IMR-90 (cell line): ENCODE results near the gene ARNT2. TPM values are rescaled to one million over a fixed set of nuclear protein-coding genes. Genes with fewer than 3 reads are reported as not detected.

ENCODE experiments used
- ATAC-seq: fragments of 200-7000 bp; cut with Tn5 transposase; 2 replicates; pipeline ENCODE4 v1.9.1; 2020; ENCODE audit warnings: low read depth, mild to moderate bottlenecking, moderate library complexity
- BruUV-seq: library from RNA; stranded (reverse); fragments of 400-500 nt; replicated peaks from 2 replicates; lab custom pipeline; 2021; lab: Mats Ljungman, UMichigan
- CTCF ChIA-PET: fragments of 300-600 bp; formaldehyde crosslinking; extraction: SDS; loops from one replicate; lab custom pipeline; 2021; ENCODE audit warnings: antibody characterized with exemption; lab: Yijun Ruan, JAX
- POLR2A ChIA-PET: fragments of 300-600 bp; sonication (Branson Sonifier 250); formaldehyde crosslinking; loops from one replicate; lab custom pipeline; 2022; ENCODE audit warnings: antibody characterized with exemption; ENCODE audit not compliant: unreplicated experiment; lab: Charles Lee
- DNase-seq: peaks from one replicate; pipeline ENCODE4 v3.0.0; 2013
- H2AFZ ChIP-seq: replicated peaks from 2 replicates; pipeline ENCODE3; 2013; ENCODE audit warnings: low read length, mild to moderate bottlenecking; ENCODE audit not compliant: poor library complexity
- H2AK5ac ChIP-seq: 2 replicates; pipeline ENCODE4 v1.6.1; 2013; ENCODE audit warnings: low read depth, low read length, inconsistent platforms
- H2AK9ac ChIP-seq: replicated peaks from 2 replicates; pipeline ENCODE3; 2013; ENCODE audit warnings: mild to moderate bottlenecking, low read depth, low read length, moderate library complexity; ENCODE audit not compliant: poor library complexity
- H2BK120ac ChIP-seq: 2 replicates; pipeline ENCODE4 v1.6.1; 2013; ENCODE audit warnings: low read depth, low read length, inconsistent platforms
- H2BK15ac ChIP-seq: 3 replicates; pipeline ENCODE4 v1.6.1; 2013; ENCODE audit warnings: low read depth, low read length, inconsistent platforms
- H2BK20ac ChIP-seq: 2 replicates; pipeline ENCODE4 v1.6.1; 2013; ENCODE audit warnings: low read depth, mild to moderate bottlenecking, inconsistent platforms, low read length, moderate library complexity
- H2BK5ac ChIP-seq: 2 replicates; pipeline ENCODE4 v1.6.1; 2013; ENCODE audit warnings: mild to moderate bottlenecking, low read depth, low read length, inconsistent platforms; ENCODE audit not compliant: poor library complexity, severe bottlenecking
- H3K14ac ChIP-seq: replicated peaks from 2 replicates; pipeline ENCODE4 v1.6.1; 2013; ENCODE audit warnings: low read depth, low read length, inconsistent platforms
- H3K18ac ChIP-seq: 2 replicates; pipeline ENCODE4 v1.6.1; 2013; ENCODE audit warnings: low read depth, low read length, control low read depth
- H3K23ac ChIP-seq: 2 replicates; pipeline ENCODE4 v1.6.1; 2013; ENCODE audit warnings: low read depth, low read length, inconsistent platforms
- H3K27ac ChIP-seq: 2 replicates; pipeline ENCODE4 v1.5.1; 2013; ENCODE audit warnings: mild to moderate bottlenecking, control low read depth, low read length; ENCODE audit not compliant: insufficient read depth
- H3K27me3 ChIP-seq: 2 replicates; pipeline ENCODE4 v1.6.1; 2013; ENCODE audit warnings: low read length; ENCODE audit not compliant: control insufficient read depth, insufficient read depth
- H3K36me3 ChIP-seq: 2 replicates; pipeline ENCODE4 v1.6.1; 2013; ENCODE audit warnings: low read length, mixed read lengths; ENCODE audit not compliant: control insufficient read depth, insufficient read depth
- H3K4ac ChIP-seq: 2 replicates; pipeline ENCODE4 v1.6.1; 2013; ENCODE audit warnings: low read depth, low read length, inconsistent platforms
- H3K4me1 ChIP-seq: 2 replicates; pipeline ENCODE4 v1.6.1; 2013; ENCODE audit warnings: low read length, mixed read lengths; ENCODE audit not compliant: control insufficient read depth, insufficient read depth
- H3K4me2 ChIP-seq: 2 replicates; pipeline ENCODE4 v1.6.1; 2013; ENCODE audit warnings: low read depth, mild to moderate bottlenecking, control low read depth, low read length, moderate library complexity
- H3K4me3 ChIP-seq: 2 replicates; pipeline ENCODE4 v1.5.1; 2013; ENCODE audit warnings: low read depth, mild to moderate bottlenecking, control low read depth, low read length, moderate library complexity; ENCODE audit not compliant: insufficient read depth
- H3K56ac ChIP-seq: 2 replicates; pipeline ENCODE4 v1.6.1; 2013; ENCODE audit warnings: low read length, inconsistent platforms; ENCODE audit not compliant: insufficient read depth; ENCODE audit errors: extremely low read depth
- H3K79me1 ChIP-seq, 2 experiments: 2 replicates each; pipeline ENCODE4 v1.6.1; 2013; ENCODE audit warnings: low read length in 2 of 2, inconsistent platforms in 1 of 2, low read depth in 1 of 2
- H3K9ac ChIP-seq: 2 replicates; pipeline ENCODE4 v1.6.1; 2013; ENCODE audit warnings: low read depth, low read length, control low read depth
- H3K9me1 ChIP-seq: 2 replicates; pipeline ENCODE4 v1.6.1; 2013; ENCODE audit warnings: low read length, inconsistent platforms; ENCODE audit not compliant: insufficient read depth
- H3K9me3 ChIP-seq: 2 replicates; pipeline ENCODE4 v1.6.1; 2013; ENCODE audit warnings: low read length; ENCODE audit not compliant: control insufficient read depth, insufficient read depth
- H4K20me1 ChIP-seq: 2 replicates; pipeline ENCODE4 v1.6.1; 2013; ENCODE audit warnings: low read length, inconsistent platforms; ENCODE audit not compliant: insufficient read depth
- H4K5ac ChIP-seq: 2 replicates; pipeline ENCODE4 v1.6.1; 2013; ENCODE audit warnings: mild to moderate bottlenecking, low read depth, low read length, control low read depth
- H4K8ac ChIP-seq, 2 experiments: 2 replicates each; pipeline ENCODE4 v1.6.1; 2013; ENCODE audit warnings: low read depth in 2 of 2, low read length in 2 of 2, control low read depth in 1 of 2, inconsistent platforms in 1 of 2
- H4K91ac ChIP-seq: 2 replicates; pipeline ENCODE4 v1.6.1; 2013; ENCODE audit warnings: low read depth, low read length, inconsistent platforms; ENCODE audit not compliant: insufficient read depth
- BHLHE40 ChIP-seq: fragments of 150-350 bp; IDR thresholded peaks from 2 replicates; pipeline ENCODE4 v1.6.1; 2016; ENCODE audit warnings: mild to moderate bottlenecking, low read depth, low read length
- CEBPB ChIP-seq: IDR thresholded peaks from 2 replicates; pipeline ENCODE4 v1.6.1; 2012; ENCODE audit warnings: low read depth, low read length, improper control_type of control experiment
- MAZ ChIP-seq: IDR thresholded peaks from 2 replicates; pipeline ENCODE4 v1.6.1; 2012; ENCODE audit warnings: low read depth, mild to moderate bottlenecking, low read length, improper control_type of control experiment, moderate library complexity, borderline replicate concordance
- POLR2A ChIP-seq: IDR thresholded peaks from 2 replicates; pipeline ENCODE4 v1.6.1; 2012; ENCODE audit warnings: mild to moderate bottlenecking, low read depth, low read length
- RFX5 ChIP-seq: IDR thresholded peaks from 2 replicates; pipeline ENCODE4 v1.8.0; 2012; ENCODE audit warnings: low read depth, mild to moderate bottlenecking, low read length, moderate library complexity
- WGBS, 2 experiments: methylation state at CpG; one replicate each; pipeline versions ENCODE4 v1.1.5 to v1.1.7; 2013; ENCODE audit warnings: missing lambda C conversion rate in 2 of 2; ENCODE audit not compliant: insufficient read length in 1 of 2; ENCODE audit errors: extremely low coverage in 2 of 2; 5-methylcytosine and 5-hydroxymethylcytosine counted together
- dilution Hi-C: fragments of 300-500 bp; cut with HindIII; formaldehyde crosslinking; loops from one replicate; pipeline ENCODE4 v1.14.3; 2018; ENCODE audit warnings: low sequenced_read_pairs; ENCODE audit not compliant: unreplicated experiment
- in situ Hi-C: fragments of 300-500 bp; cut with MboI; formaldehyde crosslinking; loops from 3 replicates; pipeline ENCODE4 v1.14.3; 2019; ENCODE audit warnings: low sequenced_read_pairs, inconsistent platforms, mixed read lengths
- intact Hi-C: fragments of 100-400 bp; cut with micrococcal nuclease; formaldehyde crosslinking; loops from 2 replicates; pipeline ENCODE4 v1.10.0; 2022
- polyA plus RNA-seq, 3 experiments: library from polyadenylated mRNA; depleted of rRNA; stranded (reverse); fragments of >200 nt; gene quantifications; 2 replicates each; pipeline ENCODE4 v1.2.3, GENCODE V29; 2012; ENCODE audit warnings: low replicate concordance in 1 of 3
- total RNA-seq: library from RNA; depleted of rRNA; stranded (reverse); fragments of >200 nt; gene quantifications from 2 replicates; pipeline ENCODE4 v1.2.3, GENCODE V29; 2012
- TF ChIP-seq, protein P1 (sequence below): fragments of 150-350 bp; IDR thresholded peaks from 2 replicates; pipeline ENCODE4 v1.6.1; 2017; ENCODE audit warnings: mild to moderate bottlenecking, antibody characterized with exemption, low read length, low read depth

ARNT2 gene
- total and polyA plus RNA-seq, 2 of the 4 experiments (the other 2 are of a cell fraction) = 18.2 to 19.0 TPM

DNA sequence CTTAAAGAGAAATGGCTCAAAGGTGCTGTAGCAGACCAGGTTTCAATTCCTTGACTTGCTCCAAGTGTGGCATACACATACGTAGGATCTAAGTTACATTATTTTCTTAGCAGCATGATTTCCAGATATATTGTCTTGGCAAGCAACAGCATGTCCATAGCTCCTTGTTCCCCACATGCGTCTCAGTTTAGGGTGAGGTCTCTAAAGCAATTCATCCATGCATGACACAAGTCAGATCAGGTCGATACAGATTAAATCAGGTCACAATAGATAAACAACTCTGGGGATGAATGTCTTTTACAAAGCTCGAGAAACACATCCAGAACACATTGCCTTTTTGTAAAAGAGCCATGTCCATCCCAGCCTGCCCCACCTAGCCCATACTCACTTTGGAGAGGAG is 182.0 kb downstream of the ARNT2 start:
- Histone ChIP-seq H3K4me3 (no peak overlapping the region), H4K5ac (no peak overlapping the region), H3K27ac (no peak overlapping the region), H3K27me3 (no peaks in the 10 kb centered on the region), H3K9me3 (no peaks in the 10 kb centered on the region), H3K18ac (peak overlapping the region; percentile 25; the same call in 1 of the 2 replicates), H3K4me2 (no peak overlapping the region), H4K91ac (peak overlapping the region; percentile 47), H3K4me1 (peaks cover 19% of the 10 kb centered on the region), H2BK120ac (peak overlapping the region; percentile 41; the same call in 1 of the 2 replicates), H2BK5ac (no peak overlapping the region), H4K20me1 (no peaks in the 10 kb centered on the region), H3K9ac (no peak overlapping the region), H3K36me3 (peaks cover 31% of the 10 kb centered on the region), H2AFZ (no peak overlapping the region), H3K23ac (no peak overlapping the region), H3K4ac (peak overlapping the region; percentile 41; the same call in 1 of the 2 replicates), H4K8ac (peak overlapping the region in 1 of 2 experiments; percentile 46; a peak in 1 of 4 replicates), H3K14ac (0 out of 2 replicates have a peak overlapping the region, but pooled peaks have one; percentile 17), H2AK5ac (peak overlapping the region; percentile 56), H3K9me1 (peaks cover 34% of the 10 kb centered on the region), H3K79me1 (peaks cover 0 to 27% of the 10 kb centered on the region in 2 experiments; a peak in 3 of 4 replicates), H3K56ac (no peak overlapping the region), H2AK9ac (no peak overlapping the region), H2BK20ac (peak overlapping the region; percentile 61), H2BK15ac (peak overlapping the region; percentile 75; the same call in 1 of the 3 replicates)
- intact Hi-C loops = no loop called here
- WGBS, 2 experiments = 100% methylated on average over 1 of the region's 4 CpGs; no CpG with 5 or more reads in 1 of the 2 experiments
- DNase-seq = no peak
- TF ChIP-seq POLR2A = no peak
- no peak for TF ChIP-seq CEBPB
- TF ChIP-seq, protein P1, sequence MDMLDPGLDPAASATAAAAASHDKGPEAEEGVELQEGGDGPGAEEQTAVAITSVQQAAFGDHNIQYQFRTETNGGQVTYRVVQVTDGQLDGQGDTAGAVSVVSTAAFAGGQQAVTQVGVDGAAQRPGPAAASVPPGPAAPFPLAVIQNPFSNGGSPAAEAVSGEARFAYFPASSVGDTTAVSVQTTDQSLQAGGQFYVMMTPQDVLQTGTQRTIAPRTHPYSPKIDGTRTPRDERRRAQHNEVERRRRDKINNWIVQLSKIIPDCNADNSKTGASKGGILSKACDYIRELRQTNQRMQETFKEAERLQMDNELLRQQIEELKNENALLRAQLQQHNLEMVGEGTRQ = no peak
- no peak for TF ChIP-seq MAZ
- no peak for TF ChIP-seq RFX5
- no peak for TF ChIP-seq BHLHE40
- CTCF ChIA-PET = interaction anchor here (2.8 kb wide), 1 partner anchor 190 kb away, joined by 12 read pairs; no protein-coding TSS in a partner anchor
- POLR2A ChIA-PET = no interaction called here
- in situ Hi-C loops = no loop called here
- no TSS peak for BruUV-seq
- ATAC-seq = no peak
- dilution Hi-C loops = no loop called here
